HCT116 (cell line): ENCODE results near the gene GNAI2. TPM values are rescaled to one million over a fixed set of nuclear protein-coding genes. Genes with fewer than 3 reads are reported as not detected.
A peak's percentile ranks its signal among the peaks of the same experiment; 100 is the strongest.

Experiments
- ATAC-seq: fragments of 200-7000 bp; cut with Tn5 transposase; 2 replicates; pipeline ENCODE4 v1.9.1; 2020; ENCODE audit warnings: mild to moderate bottlenecking, moderate library complexity
- BruUV-seq: library from RNA; stranded (reverse); fragments of 400-500 nt; replicated peaks from 2 replicates; lab custom pipeline; 2021; lab: Mats Ljungman, UMichigan
- CTCF ChIA-PET: fragments of 300-600 bp; sonication (Branson Sonifier 250); formaldehyde crosslinking; loops from one replicate; lab custom pipeline; 2021; ENCODE audit warnings: antibody characterized with exemption; lab: Charles Lee
- POLR2A ChIA-PET: fragments of 300-600, 350-600 bp; sonication (Branson Sonifier 250); formaldehyde crosslinking; loops from one replicate; lab custom pipeline; 2021; ENCODE audit warnings: antibody characterized with exemption; lab: Charles Lee
- RAD21 ChIA-PET, 2 experiments: fragments of 300-600 bp; sonication (Branson Sonifier 250); formaldehyde crosslinking; loops; one replicate each; lab custom pipeline; 2023; ENCODE audit warnings: low total read pairs in 2 of 2; ENCODE audit not compliant: uncharacterized antibody in 2 of 2, unreplicated experiment in 2 of 2, low non-redundant PET in 1 of 2; lab: Charles Lee
- DNase-seq: peaks from one replicate; pipeline ENCODE4 v3.0.0-alpha.2; 2010; ENCODE audit warnings: low read depth, low spot score
- H2AFZ ChIP-seq: fragments of 200-600 bp; shearing (Covaris generic), sonication (generic); 2 replicates; pipeline ENCODE4 v1.6.1; 2017; ENCODE audit warnings: low read depth, mixed run types, mixed read lengths, antibody characterized with exemption, low read length; ENCODE audit not compliant: poor library complexity, severe bottlenecking
- H3K27ac ChIP-seq: 2 replicates; pipeline ENCODE4 v1.5.1; 2012; ENCODE audit warnings: low read depth, low read length
- H3K27me3 ChIP-seq: fragments of 200-600 bp; sonication (generic); 2 replicates; pipeline ENCODE4 v1.6.1; 2016; ENCODE audit warnings: mixed run types, low read length, mixed read lengths; ENCODE audit not compliant: insufficient read depth
- H3K36me3 ChIP-seq, 2 experiments: fragments of 200-500 bp in 1 of 2; fragments of 200-600 bp in 1 of 2; sonication (Bioruptor generic) in 1 of 2; sonication (generic) in 1 of 2; 2 replicates each; pipeline versions ENCODE4 v1.5.1 to v1.6.1; 2014 to 2016; ENCODE audit warnings: low read length in 2 of 2, inconsistent platforms in 1 of 2, mixed read lengths in 1 of 2, mixed run types in 1 of 2; ENCODE audit not compliant: insufficient read depth in 2 of 2, control insufficient read depth in 1 of 2
- H3K4me1 ChIP-seq, 2 experiments: fragments of 200-600 bp in 1 of 2; sonication (generic) in 1 of 2; 2 replicates each; pipeline versions ENCODE4 v1.5.1 to v1.6.1; 2012 to 2017; ENCODE audit warnings: low read length in 2 of 2, inconsistent platforms in 1 of 2, mild to moderate bottlenecking in 1 of 2, mixed read lengths in 1 of 2, mixed run types in 1 of 2, moderate library complexity in 1 of 2; ENCODE audit not compliant: insufficient read depth in 2 of 2, control insufficient read depth in 1 of 2
- H3K4me2 ChIP-seq: fragments of 200-600 bp; sonication (generic); 2 replicates; pipeline ENCODE4 v1.6.1; 2017; ENCODE audit warnings: mixed run types, low read length, mixed read lengths
- H3K4me3 ChIP-seq, 2 experiments: fragments of 200-600 bp in 1 of 2; sonication (generic) in 1 of 2; replicated peaks in 1 of 2; 2 replicates each; pipeline ENCODE4 v1.5.1; 2011 to 2016; ENCODE audit warnings: low read length in 2 of 2, control low read depth in 1 of 2, low read depth in 1 of 2, mild to moderate bottlenecking in 1 of 2, mixed read lengths in 1 of 2, mixed run types in 1 of 2
- H3K79me2 ChIP-seq: fragments of 200-600 bp; sonication (generic); 2 replicates; pipeline ENCODE4 v1.6.1; 2017; ENCODE audit warnings: mild to moderate bottlenecking, mixed run types, low read length, moderate library complexity, mixed read lengths; ENCODE audit not compliant: insufficient read depth
- H3K9ac ChIP-seq: fragments of 200-600 bp; sonication (generic); 2 replicates; pipeline ENCODE4 v1.6.1; 2016; ENCODE audit warnings: low read length, mixed read lengths
- H3K9me2 ChIP-seq: fragments of 200-600 bp; sonication (generic), shearing (Covaris generic); 2 replicates; pipeline ENCODE4 v1.6.1; 2017; ENCODE audit warnings: mixed run types, mild to moderate bottlenecking, moderate library complexity; ENCODE audit not compliant: insufficient read depth
- H3K9me3 ChIP-seq, 2 experiments: fragments of 200-500 bp in 1 of 2; fragments of 200-600 bp in 1 of 2; sonication (Bioruptor generic) in 1 of 2; sonication (generic) in 1 of 2; 2 replicates each; pipeline ENCODE4 v1.6.1; 2014 to 2017; ENCODE audit warnings: low read length in 2 of 2, mixed read lengths in 2 of 2, inconsistent platforms in 1 of 2, low read depth in 1 of 2, mild to moderate bottlenecking in 1 of 2, mixed run types in 1 of 2, moderate library complexity in 1 of 2; ENCODE audit not compliant: control insufficient read depth in 1 of 2, insufficient read depth in 1 of 2
- H4K20me1 ChIP-seq: fragments of 200-600 bp; sonication (generic), shearing (Covaris generic); 2 replicates; pipeline ENCODE4 v1.6.1; 2017; ENCODE audit warnings: mixed run types, mild to moderate bottlenecking, moderate library complexity; ENCODE audit not compliant: insufficient read depth
- CEBPB ChIP-seq: IDR thresholded peaks from 2 replicates; pipeline ENCODE4 v1.6.1; 2012; ENCODE audit warnings: low read depth
- ELF1 ChIP-seq: IDR thresholded peaks from 2 replicates; pipeline ENCODE4 v1.6.1; 2012; ENCODE audit warnings: low read depth, borderline replicate concordance
- EZH2phosphoT487 ChIP-seq: fragments of 200-600 bp; IDR thresholded peaks from 2 replicates; pipeline ENCODE4 v1.6.1; 2018; ENCODE audit warnings: antibody characterized with exemption, borderline replicate concordance
- SIN3A ChIP-seq: IDR thresholded peaks from 2 replicates; pipeline ENCODE4 v1.6.1; 2012; ENCODE audit warnings: low read depth
- SP1 ChIP-seq: IDR thresholded peaks from 2 replicates; pipeline ENCODE4 v1.6.1; 2012; ENCODE audit warnings: low read depth
- SRF ChIP-seq: IDR thresholded peaks from 2 replicates; pipeline ENCODE4 v1.6.1; 2012; ENCODE audit warnings: low read depth
- TCF7L2 ChIP-seq: IDR thresholded peaks from 2 replicates; pipeline ENCODE4 v1.7.0; 2011; ENCODE audit warnings: borderline replicate concordance, inconsistent platforms; ENCODE audit not compliant: insufficient read depth, insufficient read length; ENCODE audit errors: extremely low read depth
- YY1 ChIP-seq: IDR thresholded peaks from 2 replicates; pipeline ENCODE4 v1.6.1; 2011; ENCODE audit warnings: low read length, low read depth, moderate library complexity, mild to moderate bottlenecking; ENCODE audit not compliant: insufficient replicate concordance; ENCODE audit errors: extremely low read depth
- intact Hi-C: fragments of 100-400 bp; cut with micrococcal nuclease; formaldehyde crosslinking; loops from 2 replicates; pipeline ENCODE4 v1.10.0; 2022
- total RNA-seq: library from RNA; stranded (reverse); gene quantifications from one replicate; pipeline ENCODE4 v1.2.1, GENCODE V29; 2021; ENCODE audit not compliant: unreplicated experiment
- TF ChIP-seq, protein P1 (sequence below): IDR thresholded peaks from 2 replicates; pipeline ENCODE4 v1.6.1; 2012

GNAI2 gene
- total RNA-seq, 1 experiment from 2014 or later = 170 TPM

DNA sequence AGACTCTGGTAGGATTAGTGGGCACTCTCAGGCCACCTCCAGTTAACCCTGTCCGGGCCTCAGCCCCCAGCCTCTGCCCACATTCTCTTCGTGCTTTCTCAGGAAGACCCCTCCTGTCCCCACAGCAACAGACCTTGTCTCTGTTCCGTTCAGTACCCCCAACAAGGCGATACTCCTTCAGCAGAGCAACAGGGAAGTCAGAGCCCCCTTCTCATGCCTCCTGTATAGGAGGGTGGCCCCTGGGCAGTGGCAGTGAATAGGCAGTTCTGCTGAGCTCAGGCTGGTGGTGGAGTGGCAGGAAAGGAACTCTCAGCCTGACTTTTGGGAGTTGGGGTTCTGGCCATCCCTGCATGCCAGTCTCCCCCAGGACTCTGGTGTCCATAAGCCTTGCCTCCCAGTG lies 33.5 kb downstream of the GNAI2 start (continued):
- TF ChIP-seq, protein P1, sequence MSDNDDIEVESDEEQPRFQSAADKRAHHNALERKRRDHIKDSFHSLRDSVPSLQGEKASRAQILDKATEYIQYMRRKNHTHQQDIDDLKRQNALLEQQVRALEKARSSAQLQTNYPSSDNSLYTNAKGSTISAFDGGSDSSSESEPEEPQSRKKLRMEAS = no peak
- no peak for TF ChIP-seq SIN3A
- TF ChIP-seq YY1 = no peak
- TF ChIP-seq TCF7L2 = no peak
- no peak for TF ChIP-seq CEBPB

DNA sequence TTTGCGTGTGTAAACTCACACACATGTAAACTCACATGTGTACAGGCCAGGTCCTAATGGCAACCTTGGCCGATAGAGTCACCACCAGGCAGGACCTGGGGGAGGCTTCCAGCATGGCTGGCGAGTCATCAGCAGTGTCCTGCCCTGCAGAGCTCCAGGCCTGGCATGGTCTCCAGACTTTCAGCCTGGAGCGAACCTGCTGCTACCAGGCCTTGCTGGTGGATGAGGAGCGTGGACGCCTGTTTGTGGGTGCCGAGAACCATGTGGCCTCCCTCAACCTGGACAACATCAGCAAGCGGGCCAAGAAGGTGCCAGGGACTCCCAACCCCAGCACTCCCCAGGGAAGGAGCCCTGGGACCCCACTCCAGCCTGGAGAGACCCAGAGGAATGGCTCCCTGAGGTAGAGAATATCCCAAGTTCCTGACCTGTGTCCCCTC lies 34.0 kb downstream of the GNAI2 start:
- Histone ChIP-seq H3K4me2 (peak overlapping the region; percentile 80), H3K4me3 (peak overlapping the region; percentile 47 to 53), H3K79me2 (no peaks in the 10 kb centered on the region), H3K9me3 (no peaks in the 10 kb centered on the region), H2AFZ (no peak overlapping the region), H4K20me1 (no peaks in the 10 kb centered on the region), H3K9me2 (no peaks in the 10 kb centered on the region), H3K27ac (peak overlapping the region; percentile 88), H3K4me1 (peaks cover 79 to 93% of the 10 kb centered on the region in 2 experiments), H3K36me3 (no peaks in the 10 kb centered on the region), H3K27me3 (no peaks in the 10 kb centered on the region), H3K9ac (peak overlapping the region; percentile 62)
- ATAC-seq (no peak), DNase-seq (no peak)
- no TSS peak for BruUV-seq
- CTCF ChIA-PET = interaction anchor here (0.7 to 3.4 kb wide), 5 partner anchors 10 to 75 kb away, joined by 3 to 27 read pairs (median 4); no protein-coding TSS in a partner anchor
- RAD21 ChIA-PET = interaction anchor here (0.8 to 1.5 kb wide), 2 partner anchors 10 to 43 kb away, joined by 3 to 6 read pairs; no protein-coding TSS in a partner anchor
- TF ChIP-seq SP1 (no peak), SIN3A (no peak), EZH2phosphoT487 (no peak), YY1 (no peak), ELF1 (no peak), SRF (no peak)
- POLR2A ChIA-PET = no interaction called here
- intact Hi-C loops = loop anchor here (5.0 kb wide), 1 partner anchor 148 kb away; no protein-coding TSS in a partner anchor
